ENCODE results near the gene LCE1F.
A peak's percentile ranks its signal among the peaks of the same experiment; 100 is the strongest.

LCE1F gene

DNA sequence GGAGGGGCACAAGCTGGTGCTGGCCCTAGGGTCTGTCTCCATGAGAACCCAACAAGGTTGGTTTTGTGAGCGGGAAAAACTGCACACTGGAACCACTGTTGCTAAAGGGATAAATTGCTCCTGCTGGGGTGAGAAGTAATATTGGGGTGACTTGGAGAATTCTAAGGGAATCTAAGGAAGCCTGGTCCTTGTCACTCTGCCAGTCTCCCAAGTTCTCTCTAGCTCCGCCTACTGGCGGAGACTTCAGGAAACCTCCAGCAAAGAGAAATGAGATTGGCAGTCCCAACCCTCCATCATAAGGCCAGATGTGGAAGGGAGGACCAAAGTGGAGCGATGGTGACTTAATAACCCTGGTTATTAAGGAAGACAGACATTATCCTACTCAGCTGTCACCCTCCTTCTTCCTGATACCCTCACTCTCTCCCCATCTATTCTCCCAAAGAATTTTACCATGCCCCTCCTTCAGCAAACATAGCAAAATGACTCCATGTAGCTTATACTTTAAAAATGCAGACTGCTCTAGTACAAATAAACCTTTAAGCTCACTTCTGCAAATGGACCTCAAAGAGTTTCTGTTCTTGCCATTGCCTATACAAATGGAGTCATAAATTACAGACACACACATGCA, 2.7 kb downstream of the LCE1F start:
- peak; percentile 33 for DNase-seq
- Histone ChIP-seq H3K23ac (ENCODE audit: low read length) (no peak overlapping the region), H2BK15ac (replicated peaks; ENCODE audit: low read depth) (no peak overlapping the region), H3K79me2 (ENCODE audit: control insufficient read depth, insufficient read depth, low read length) (no peaks in the 10 kb centered on the region), H3K4me3 (ENCODE audit: low read length) (no peak overlapping the region), H3K56ac (ENCODE audit: low read length) (no peak overlapping the region), H3K27me3 (ENCODE audit: insufficient read depth, low read length, poor library complexity) (no peaks in the 10 kb centered on the region), H3K4ac (ENCODE audit: low read depth, low read length) (no peak overlapping the region), H4K8ac (ENCODE audit: low read depth, low read length) (no peak overlapping the region), H2BK5ac (ENCODE audit: low read length) (no peak overlapping the region), H3K18ac (ENCODE audit: low read length) (no peak overlapping the region), H3K36me3 (ENCODE audit: control insufficient read depth, insufficient read depth, low read length) (no peaks in the 10 kb centered on the region), H3K4me1 (ENCODE audit: control insufficient read depth, low read depth, low read length) (no peaks in the 10 kb centered on the region), H3K27ac (ENCODE audit: low read depth, low read length) (no peak overlapping the region), H3K4me2 (ENCODE audit: low read length) (no peak overlapping the region), H3K79me1 (ENCODE audit: low read length) (no peaks in the 10 kb centered on the region), H4K5ac (ENCODE audit: low read length) (no peak overlapping the region), H2AK5ac (ENCODE audit: low read length) (no peak overlapping the region), H3K9ac (ENCODE audit: low read length) (no peak overlapping the region), H2BK120ac (ENCODE audit: low read depth, low read length) (no peak overlapping the region)
- WGBS (ENCODE audit: extremely low coverage, insufficient coverage, low lambda C conversion rate), result no CpG with 5 or more reads among the region's 4 CpGs

DNA sequence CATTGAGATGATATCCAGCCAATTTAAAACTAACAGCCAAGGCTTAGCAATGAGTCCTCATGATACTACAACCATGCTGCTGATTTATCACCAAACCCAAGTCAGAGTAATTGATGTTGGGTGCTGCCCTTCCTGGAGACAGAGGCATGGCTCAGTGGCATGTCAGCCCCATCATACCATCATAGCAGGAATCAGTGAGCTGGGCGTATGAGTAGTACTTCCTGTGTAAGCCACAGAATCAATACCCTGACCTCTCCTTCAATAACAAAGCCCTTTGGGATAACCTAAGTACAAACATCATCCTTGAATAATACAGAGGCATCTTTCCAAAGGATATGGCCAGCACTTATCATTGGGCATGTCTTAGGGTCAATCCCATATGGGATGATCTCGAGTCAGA, 8.2 kb downstream of the LCE1F start:
- Histone ChIP-seq H4K8ac (ENCODE audit: low read depth, low read length) (no peak overlapping the region), H3K4ac (ENCODE audit: low read depth, low read length) (no peak overlapping the region), H3K9ac (ENCODE audit: low read length) (no peak overlapping the region), H2BK120ac (ENCODE audit: low read depth, low read length) (no peak overlapping the region), H3K4me1 (ENCODE audit: control insufficient read depth, low read depth, low read length) (no peaks in the 10 kb centered on the region), H3K79me1 (ENCODE audit: low read length) (no peaks in the 10 kb centered on the region), H3K56ac (ENCODE audit: low read length) (no peak overlapping the region), H3K4me3 (ENCODE audit: low read length) (no peak overlapping the region), H2BK5ac (ENCODE audit: low read length) (no peak overlapping the region), H3K27me3 (ENCODE audit: insufficient read depth, low read length, poor library complexity) (no peaks in the 10 kb centered on the region), H3K18ac (ENCODE audit: low read length) (no peak overlapping the region), H3K27ac (ENCODE audit: low read depth, low read length) (no peak overlapping the region), H4K5ac (ENCODE audit: low read length) (no peak overlapping the region), H3K4me2 (ENCODE audit: low read length) (no peak overlapping the region), H2AK5ac (ENCODE audit: low read length) (no peak overlapping the region), H3K23ac (ENCODE audit: low read length) (no peak overlapping the region), H3K36me3 (ENCODE audit: control insufficient read depth, insufficient read depth, low read length) (no peaks in the 10 kb centered on the region), H3K79me2 (ENCODE audit: control insufficient read depth, insufficient read depth, low read length) (no peaks in the 10 kb centered on the region), H2BK15ac (replicated peaks; ENCODE audit: low read depth) (no peak overlapping the region)
- DNase-seq, result no peak
- WGBS (ENCODE audit: extremely low coverage, insufficient coverage, low lambda C conversion rate), result no CpG with 5 or more reads among the region's 2 CpGs

DNA sequence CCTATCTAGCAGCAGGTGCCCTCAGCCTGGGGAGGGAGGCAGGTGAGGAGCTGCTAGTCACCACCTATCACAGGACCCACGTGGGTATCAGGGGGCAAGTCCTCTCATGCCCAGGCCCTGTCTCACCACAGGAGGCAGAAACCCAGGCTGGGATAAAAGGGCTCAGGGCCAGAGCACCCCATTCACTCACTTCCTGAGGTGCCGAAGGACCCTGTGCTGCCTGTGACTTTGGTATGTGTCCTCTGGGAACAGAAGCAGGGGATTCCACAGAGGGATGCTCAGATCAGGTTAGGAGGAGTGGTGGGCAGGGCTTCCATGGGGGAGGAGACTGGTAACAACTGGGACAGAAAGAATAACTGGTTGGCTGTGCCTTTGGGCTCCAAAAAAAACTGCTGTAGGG, 11.1 kb downstream of the LCE1F start, which contains the start of gene LCE1E:
LCE1E (plus strand) TSS at position 181 of the 400 bp plus-strand sequence. CDS start 1,043 bp downstream, outside the sequence.
- no peak within 1 kb of the TSS for H2BK120ac ChIP-seq (ENCODE audit: low read depth, low read length)
- no peak within 1 kb of the TSS for H2AK5ac ChIP-seq (ENCODE audit: low read length)
- H3K36me3 ChIP-seq (ENCODE audit: control insufficient read depth, insufficient read depth, low read length), result no peaks in the 10 kb centered on the region
- no peak within 1 kb of the TSS for H3K18ac ChIP-seq (ENCODE audit: low read length)
- no peaks in the 10 kb centered on the region for H3K27me3 ChIP-seq (ENCODE audit: insufficient read depth, low read length, poor library complexity)
- H2BK15ac ChIP-seq (replicated peaks; ENCODE audit: low read depth), result no peak within 1 kb of the TSS
- no peak within 1 kb of the TSS for H3K9ac ChIP-seq (ENCODE audit: low read length)
- H3K56ac ChIP-seq (ENCODE audit: low read length), result no peak within 1 kb of the TSS
- H3K79me2 ChIP-seq (ENCODE audit: control insufficient read depth, insufficient read depth, low read length), result no peaks in the 10 kb centered on the region
- no peak within 1 kb of the TSS for H3K23ac ChIP-seq (ENCODE audit: low read length)
- H3K79me1 ChIP-seq (ENCODE audit: low read length), result no peaks in the 10 kb centered on the region
- WGBS (ENCODE audit: extremely low coverage, insufficient coverage, low lambda C conversion rate), result no CpG with 5 or more reads among the region's 2 CpGs
- H3K27ac ChIP-seq (ENCODE audit: low read depth, low read length), result no peak within 1 kb of the TSS
- H2BK5ac ChIP-seq (ENCODE audit: low read length), result no peak within 1 kb of the TSS
- no peak for DNase-seq
- H3K4me3 ChIP-seq (ENCODE audit: low read length), result no peak within 1 kb of the TSS
- H4K5ac ChIP-seq (ENCODE audit: low read length), result no peak within 1 kb of the TSS
- no peaks in the 10 kb centered on the region for H3K4me1 ChIP-seq (ENCODE audit: control insufficient read depth, low read depth, low read length)
- no peak within 1 kb of the TSS for H3K4ac ChIP-seq (ENCODE audit: low read depth, low read length)
- no peak within 1 kb of the TSS for H4K8ac ChIP-seq (ENCODE audit: low read depth, low read length)
- no peak within 1 kb of the TSS for H3K4me2 ChIP-seq (ENCODE audit: low read length)

- Histone ChIP-seq H3K27me3 (ENCODE audit: insufficient read depth, low read length, poor library complexity) (no peaks in the 10 kb centered on the region), H3K79me1 (ENCODE audit: low read length) (no peaks in the 10 kb centered on the region), H3K18ac (ENCODE audit: low read length) (no peak overlapping the region), H3K9ac (ENCODE audit: low read length) (no peak overlapping the region), H3K4ac (ENCODE audit: low read depth, low read length) (no peak overlapping the region), H3K27ac (ENCODE audit: low read depth, low read length) (no peak overlapping the region), H2BK120ac (ENCODE audit: low read depth, low read length) (no peak overlapping the region), H3K23ac (ENCODE audit: low read length) (no peak overlapping the region), H2BK15ac (replicated peaks; ENCODE audit: low read depth) (no peak overlapping the region), H3K56ac (ENCODE audit: low read length) (no peak overlapping the region), H2AK5ac (ENCODE audit: low read length) (no peak overlapping the region), H3K79me2 (ENCODE audit: control insufficient read depth, insufficient read depth, low read length) (no peaks in the 10 kb centered on the region), H3K4me1 (ENCODE audit: control insufficient read depth, low read depth, low read length) (no peaks in the 10 kb centered on the region), H4K5ac (ENCODE audit: low read length) (no peak overlapping the region), H4K8ac (ENCODE audit: low read depth, low read length) (no peak overlapping the region), H3K4me3 (ENCODE audit: low read length) (no peak overlapping the region), H2BK5ac (ENCODE audit: low read length) (no peak overlapping the region), H3K36me3 (ENCODE audit: control insufficient read depth, insufficient read depth, low read length) (no peaks in the 10 kb centered on the region), H3K4me2 (ENCODE audit: low read length) (no peak overlapping the region)
- no CpG with 5 or more reads among the region's 4 CpGs for WGBS (ENCODE audit: extremely low coverage, insufficient coverage, low lambda C conversion rate)
- DNase-seq, result no peak
Observed at GRCh38 chr1:152795686-152796085, 20.7 kb downstream of the LCE1F start.

DNA sequence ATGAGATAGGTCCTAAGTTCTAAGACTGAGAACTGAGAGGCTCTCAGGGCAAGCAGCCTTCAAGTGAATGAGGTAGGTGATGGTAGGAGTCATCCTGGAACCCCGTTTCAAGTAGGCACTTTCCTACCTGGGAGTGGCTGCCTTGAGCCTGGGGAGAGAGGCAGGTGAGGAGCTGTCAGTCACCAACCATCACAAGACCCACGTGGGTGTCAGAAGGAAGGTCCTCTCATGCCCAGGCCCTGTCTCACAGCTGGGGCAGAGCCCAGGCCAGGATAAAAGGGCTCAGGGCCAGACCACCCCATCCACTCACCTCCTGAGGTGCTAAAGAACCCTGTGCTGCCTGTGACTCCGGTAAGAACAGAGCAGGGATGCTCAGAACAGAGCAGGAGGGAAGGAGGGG, 21.5 kb downstream of the LCE1F start, which contains the start of gene LCE1D:
LCE1D (plus strand) TSS at position 301 of the 400 bp plus-strand sequence. CDS start 1,074 bp downstream, outside the sequence.
- no peak within 1 kb of the TSS for H3K4me2 ChIP-seq (ENCODE audit: low read length)
- no peak within 1 kb of the TSS for H4K8ac ChIP-seq (ENCODE audit: low read depth, low read length)
- no peaks in the 10 kb centered on the region for H3K79me1 ChIP-seq (ENCODE audit: low read length)
- H3K79me2 ChIP-seq (ENCODE audit: control insufficient read depth, insufficient read depth, low read length), result no peaks in the 10 kb centered on the region
- H3K36me3 ChIP-seq (ENCODE audit: control insufficient read depth, insufficient read depth, low read length), result no peaks in the 10 kb centered on the region
- H3K18ac ChIP-seq (ENCODE audit: low read length), result no peak within 1 kb of the TSS
- no peak within 1 kb of the TSS for H4K5ac ChIP-seq (ENCODE audit: low read length)
- H3K56ac ChIP-seq (ENCODE audit: low read length), result no peak within 1 kb of the TSS
- no peak within 1 kb of the TSS for H3K27ac ChIP-seq (ENCODE audit: low read depth, low read length)
- H3K23ac ChIP-seq (ENCODE audit: low read length), result no peak within 1 kb of the TSS
- no CpG with 5 or more reads among the region's 3 CpGs for WGBS (ENCODE audit: extremely low coverage, insufficient coverage, low lambda C conversion rate)
- H2BK15ac ChIP-seq (replicated peaks; ENCODE audit: low read depth), result no peak within 1 kb of the TSS
- H3K9ac ChIP-seq (ENCODE audit: low read length), result no peak within 1 kb of the TSS
- H3K4me1 ChIP-seq (ENCODE audit: control insufficient read depth, low read depth, low read length), result no peaks in the 10 kb centered on the region
- no peak within 1 kb of the TSS for H2AK5ac ChIP-seq (ENCODE audit: low read length)
- no peak within 1 kb of the TSS for H3K4me3 ChIP-seq (ENCODE audit: low read length)
- H3K27me3 ChIP-seq (ENCODE audit: insufficient read depth, low read length, poor library complexity), result no peaks in the 10 kb centered on the region
- no peak within 1 kb of the TSS for H2BK120ac ChIP-seq (ENCODE audit: low read depth, low read length)
- DNase-seq, result no peak
- no peak within 1 kb of the TSS for H2BK5ac ChIP-seq (ENCODE audit: low read length)
- H3K4ac ChIP-seq (ENCODE audit: low read depth, low read length), result no peak within 1 kb of the TSS

DNA sequence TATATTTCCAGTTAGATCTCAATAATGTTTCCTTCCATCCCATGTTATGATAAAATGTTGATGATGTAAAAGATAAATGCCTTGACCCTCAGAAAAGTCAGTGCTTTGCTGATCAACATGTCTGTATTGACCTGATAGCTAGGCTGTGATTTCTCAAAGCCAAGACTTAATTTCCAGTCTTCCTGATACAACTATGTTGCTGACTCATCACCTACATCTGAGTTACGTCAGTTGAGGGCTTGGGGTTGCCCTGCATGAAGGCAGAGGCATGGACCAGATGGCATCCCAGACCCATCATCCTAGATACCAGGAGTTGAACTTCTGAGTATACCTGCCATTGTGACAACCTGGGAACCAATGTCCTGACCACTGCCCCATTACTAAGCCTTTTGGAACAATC, 26.4 kb downstream of the LCE1F start:
- no peak overlapping the region for H3K27ac ChIP-seq (ENCODE audit: low read depth, low read length)
- H2AK5ac ChIP-seq (ENCODE audit: low read length), result no peak overlapping the region
- no peaks in the 10 kb centered on the region for H3K27me3 ChIP-seq (ENCODE audit: insufficient read depth, low read length, poor library complexity)
- H4K8ac ChIP-seq (ENCODE audit: low read depth, low read length), result no peak overlapping the region
- H3K79me2 ChIP-seq (ENCODE audit: control insufficient read depth, insufficient read depth, low read length), result no peaks in the 10 kb centered on the region
- H3K4me3 ChIP-seq (ENCODE audit: low read length), result no peak overlapping the region
- H3K56ac ChIP-seq (ENCODE audit: low read length), result no peak overlapping the region
- no peak overlapping the region for H3K18ac ChIP-seq (ENCODE audit: low read length)
- no CpG with 5 or more reads among the region's 1 CpG for WGBS (ENCODE audit: extremely low coverage, insufficient coverage, low lambda C conversion rate)
- no peak overlapping the region for H3K23ac ChIP-seq (ENCODE audit: low read length)
- H2BK15ac ChIP-seq (replicated peaks; ENCODE audit: low read depth), result no peak overlapping the region
- no peaks in the 10 kb centered on the region for H3K4me1 ChIP-seq (ENCODE audit: control insufficient read depth, low read depth, low read length)
- H3K9ac ChIP-seq (ENCODE audit: low read length), result no peak overlapping the region
- no peak overlapping the region for H3K4ac ChIP-seq (ENCODE audit: low read depth, low read length)
- H3K4me2 ChIP-seq (ENCODE audit: low read length), result no peak overlapping the region
- DNase-seq, result no peak
- H4K5ac ChIP-seq (ENCODE audit: low read length), result no peak overlapping the region
- H3K36me3 ChIP-seq (ENCODE audit: control insufficient read depth, insufficient read depth, low read length), result no peaks in the 10 kb centered on the region
- no peak overlapping the region for H2BK5ac ChIP-seq (ENCODE audit: low read length)
- H2BK120ac ChIP-seq (ENCODE audit: low read depth, low read length), result no peak overlapping the region
- H3K79me1 ChIP-seq (ENCODE audit: low read length), result no peaks in the 10 kb centered on the region

All from mesendoderm (in vitro differentiated cells).